Spleen (tissue), 11 donors: Measurements from ENCODE around the gene HARS2. TPM values are rescaled to one million over a fixed set of nuclear protein-coding genes. Genes with fewer than 3 reads are reported as not detected.

Experiments
- DNase-seq: peaks from one replicate; pipeline ENCODE4 v3.0.0-alpha.2; 2020
- H3K27ac ChIP-seq, 8 donors: fragments of 200-600 bp; sonication (generic) in 7 of 8; 1 replicate in 4 of 8; 2 replicates in 4 of 8; pipeline versions ENCODE4 v1.5.0 to v1.8.0; 2016 to 2021; ENCODE audit warnings: inconsistent platforms in 4 of 8, mild to moderate bottlenecking in 4 of 8, moderate library complexity in 1 of 8
- H3K27me3 ChIP-seq, 7 donors: fragments of 200-600 bp; sonication (generic) in 6 of 7; replicated peaks in 1 of 7; 1 replicate in 4 of 7; 2 replicates in 3 of 7; pipeline versions ENCODE4 v1.5.0 to v1.8.0; 2016 to 2021; ENCODE audit warnings: inconsistent platforms in 3 of 7, mild to moderate bottlenecking in 1 of 7
- H3K36me3 ChIP-seq, 6 donors: fragments of 200-600 bp; sonication (generic) in 5 of 6; 1 replicate in 4 of 6; 2 replicates in 2 of 6; pipeline versions ENCODE4 v1.5.0 to v1.8.0; 2016 to 2021; ENCODE audit warnings: inconsistent platforms in 2 of 6
- H3K4me1 ChIP-seq, 6 donors: fragments of 200-600 bp; sonication (generic) in 5 of 6; 1 replicate in 3 of 6; 2 replicates in 3 of 6; pipeline versions ENCODE4 v1.5.0 to v1.8.0; 2016 to 2021; ENCODE audit warnings: inconsistent platforms in 3 of 6
- H3K4me3 ChIP-seq, 8 donors: fragments of 200-600 bp; sonication (generic) in 7 of 8; 1 replicate in 4 of 8; 2 replicates in 4 of 8; pipeline versions ENCODE4 v1.5.0 to v1.8.0; 2016 to 2021; ENCODE audit warnings: inconsistent platforms in 4 of 8, mild to moderate bottlenecking in 4 of 8, moderate library complexity in 2 of 8
- H3K9me3 ChIP-seq, 8 donors: fragments of 200-600 bp; sonication (generic) in 7 of 8; 1 replicate in 4 of 8; 2 replicates in 4 of 8; pipeline versions ENCODE4 v1.5.0 to v1.8.0; 2016 to 2021; ENCODE audit warnings: inconsistent platforms in 4 of 8
- CTCF ChIP-seq, 11 experiments: fragments of 200-600 bp in 7 of 11; fragments of 450-650 bp in 4 of 11; sonication (generic) in 4 of 11; IDR thresholded peaks in 8 of 11; conservative IDR thresholded peaks in 3 of 11; 1 replicate in 7 of 11; 2 replicates in 4 of 11; pipeline versions ENCODE4 v1.4.0 to v1.8.0; 2016 to 2021; ENCODE audit warnings: antibody characterized with exemption in 11 of 11, inconsistent platforms in 4 of 11, mild to moderate bottlenecking in 1 of 11
- POLR2A ChIP-seq, 3 donors: fragments of 450-650 bp; IDR thresholded peaks; one replicate each; pipeline ENCODE4 v1.5.1; 2017; ENCODE audit warnings: antibody characterized with exemption in 3 of 3, mild to moderate bottlenecking in 1 of 3
- POLR2AphosphoS5 ChIP-seq, 3 donors: sonication (generic); formaldehyde crosslinking; IDR thresholded peaks; one replicate each; pipeline ENCODE4 v1.5.1; 2017; ENCODE audit warnings: antibody characterized with exemption in 3 of 3
- WGBS, 5 donors: extraction: QIAGEN DNeasy Blood & Tissue Kit in 3 of 5; methylation state at CpG; one replicate each; pipeline versions ENCODE4 v1.1.5 to v1.1.7; 2013 to 2018; 5-methylcytosine and 5-hydroxymethylcytosine counted together
- intact Hi-C: fragments of 100-400 bp; cut with DNase I; formaldehyde crosslinking; loops from one replicate; pipeline ENCODE4 v1.15.0; 2023; ENCODE audit warnings: low total_unique reads
- polyA plus RNA-seq, 3 donors: library from polyadenylated mRNA; stranded (reverse); fragments of 200-250 nt; gene quantifications; one replicate each; pipeline ENCODE4 v1.2.1, GENCODE V29; 2013
- total RNA-seq, 7 donors: library from RNA; depleted of rRNA in 3 of 7; stranded (reverse); fragments of >200 nt in 3 of 7; fragmentation: NEBNext Ultra II Directional in 4 of 7; extraction: Animal tissue kit (Norgen Biotek cat#: 25700) in 4 of 7; gene quantifications; one replicate each; pipeline versions ENCODE4 v1.1.0 to v1.2.1, GENCODE V29; 2016 to 2021
- donor health status: healthy with polysubstance abuse.
- donor health status: DM: no; HTN: no; CAD: no; lungs with moderate emphysema.
- donor health status: DM: no; HTN: no; CAD: no.
- donor health status: Bipolar disorder and iron deficiency.
- donor health status: healthy.
- donor health status: DM: no; HTN: no; CAD: no.
- donor health status: DM: yes; HTN: yes; CAD: no.

The HARS2 gene
- total and polyA plus RNA-seq, 10 donors = 16.5 to 40.8 (median 36.1) TPM

GRCh38 chr5:140673187-140673976, 17.9 kb upstream of the HARS2 start, which contains the start of gene DND1:
DND1 (minus strand) TSS chr5:140673576; CDS start chr5:140673542, 34 bp downstream.
- TF ChIP-seq POLR2A (IDR thresholded peaks at IDR 0.05) = no peak
- peak in 2 of 3 donors; percentile 6 to 72 for TF ChIP-seq POLR2AphosphoS5 (IDR thresholded peaks at IDR 0.05)
- no peak for DNase-seq
- H3K4me1 ChIP-seq = no peaks in the 10 kb centered on the region
- intact Hi-C loops = no loop called here
- H3K36me3 ChIP-seq = peaks cover 0 to 100% (median 94%) of the 10 kb centered on the region in 6 donors
- no peak within 1 kb of the TSS for H3K27ac ChIP-seq
- H3K4me3 ChIP-seq = peak within 1 kb of the TSS in 2 of 8 donors; percentile 29 to 41
- no peaks in the 10 kb centered on the region for H3K9me3 ChIP-seq
- no peaks in the 10 kb centered on the region for H3K27me3 ChIP-seq
- 92 to 97% (median 93%) methylated on average over 39 to 45 of the region's 45 CpGs for WGBS, 5 donors

- Histone ChIP-seq H3K4me1 (no peaks in the 10 kb centered on the region), H3K4me3 (no peak overlapping the region), H3K27me3 (no peaks in the 10 kb centered on the region), H3K36me3 (peaks cover 0 to 100% (median 92%) of the 10 kb centered on the region in 6 donors), H3K9me3 (no peaks in the 10 kb centered on the region), H3K27ac (no peak overlapping the region)
- 68 to 91% (median 80%) methylated on average over 2 of the region's 2 CpGs for WGBS, 5 donors
- intact Hi-C loops = no loop called here
- TF ChIP-seq CTCF (IDR thresholded peaks at IDR 0.05 in 8 of 11, conservative IDR thresholded peaks at IDR 0.05 in 3 of 11) (no peak), POLR2AphosphoS5 (IDR thresholded peaks at IDR 0.05) (no peak), POLR2A (IDR thresholded peaks at IDR 0.05) (no peak)
- no peak for DNase-seq
These were observed 17.0 kb upstream of the HARS2 start for GRCh38 chr5:140674211-140674610.

GRCh38 chr5:140674629-140675028, 16.6 kb upstream of the HARS2 start:
- intact Hi-C loops = no loop called here
- Histone ChIP-seq H3K27me3 (no peaks in the 10 kb centered on the region), H3K4me1 (no peaks in the 10 kb centered on the region), H3K36me3 (peaks cover 0 to 100% (median 92%) of the 10 kb centered on the region in 6 donors), H3K9me3 (no peaks in the 10 kb centered on the region), H3K4me3 (no peak overlapping the region), H3K27ac (no peak overlapping the region)
- 92 to 98% (median 95%) methylated on average over 4 of the region's 4 CpGs for WGBS, 5 donors
- TF ChIP-seq POLR2A (IDR thresholded peaks at IDR 0.05) = no peak
- DNase-seq = no peak

DNA sequence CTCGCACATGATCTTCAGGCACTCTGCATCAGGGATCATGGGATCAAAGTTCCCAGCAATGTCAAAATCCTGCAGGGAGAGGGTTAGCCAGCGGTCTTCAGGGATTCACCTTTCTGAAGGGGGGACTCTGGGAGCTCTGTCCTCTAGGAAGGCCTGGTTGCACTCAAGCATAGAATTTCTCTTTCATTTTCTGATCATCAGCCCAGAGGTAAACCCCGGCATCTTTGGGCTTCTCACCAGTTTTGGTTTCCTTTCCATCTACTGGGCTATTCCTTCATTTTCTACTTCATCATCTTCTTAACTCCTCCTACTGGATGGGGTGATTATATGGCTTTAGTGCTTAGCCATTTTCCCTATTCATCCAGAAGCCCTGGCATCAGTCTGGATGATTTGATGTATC, 13.3 kb upstream of the HARS2 start:
- Histone ChIP-seq H3K4me3 (no peak overlapping the region), H3K27me3 (no peaks in the 10 kb centered on the region), H3K36me3 (peaks cover 4 to 100% (median 84%) of the 10 kb centered on the region in 6 donors), H3K4me1 (no peaks in the 10 kb centered on the region), H3K9me3 (no peaks in the 10 kb centered on the region), H3K27ac (no peak overlapping the region)
- TF ChIP-seq CTCF (IDR thresholded peaks at IDR 0.05 in 8 of 11, conservative IDR thresholded peaks at IDR 0.05 in 3 of 11) (no peak), POLR2A (IDR thresholded peaks at IDR 0.05) (no peak), POLR2AphosphoS5 (IDR thresholded peaks at IDR 0.05) (no peak)
- WGBS, 5 donors = 77 to 93% (median 91%) methylated on average over 3 of the region's 3 CpGs
- no peak for DNase-seq
- intact Hi-C loops = no loop called here

- intact Hi-C loops = no loop called here
- no peak overlapping the region for H3K4me3 ChIP-seq
- no peak overlapping the region for H3K27ac ChIP-seq
- no peak for DNase-seq
- H3K27me3 ChIP-seq = no peaks in the 10 kb centered on the region
- peaks cover 4 to 100% (median 77%) of the 10 kb centered on the region in 6 donors for H3K36me3 ChIP-seq
- TF ChIP-seq POLR2AphosphoS5 (IDR thresholded peaks at IDR 0.05) = no peak
- H3K4me1 ChIP-seq = no peaks in the 10 kb centered on the region
- H3K9me3 ChIP-seq = no peaks in the 10 kb centered on the region
- WGBS, 5 donors = 94 to 98% (median 96%) methylated on average over 7 of the region's 7 CpGs
These were observed 12.3 kb upstream of the HARS2 start for GRCh38 chr5:140678993-140679392.
